ENCODE data around the gene RAD52.

The RAD52 gene

DNA sequence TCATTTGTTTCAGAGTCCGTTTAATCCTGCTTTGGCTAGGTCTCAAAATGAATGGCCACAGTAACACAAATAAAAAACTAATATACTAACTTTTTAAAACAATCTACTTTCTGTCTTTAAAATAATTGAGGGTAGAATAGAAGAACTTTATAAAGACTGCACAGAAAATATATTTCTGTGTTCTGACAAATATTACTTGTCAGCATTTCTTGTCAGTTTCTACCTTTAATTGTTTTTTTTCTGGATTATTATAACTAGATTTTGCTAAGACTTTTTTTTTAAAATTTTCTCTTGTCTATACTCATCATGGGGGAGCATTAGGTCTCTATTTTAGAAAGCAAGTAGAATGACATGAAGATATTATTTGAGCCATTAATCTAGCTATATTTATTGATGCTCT lies 86.2 kb downstream of the RAD52 start:
- no peak for DNase-seq

DNA sequence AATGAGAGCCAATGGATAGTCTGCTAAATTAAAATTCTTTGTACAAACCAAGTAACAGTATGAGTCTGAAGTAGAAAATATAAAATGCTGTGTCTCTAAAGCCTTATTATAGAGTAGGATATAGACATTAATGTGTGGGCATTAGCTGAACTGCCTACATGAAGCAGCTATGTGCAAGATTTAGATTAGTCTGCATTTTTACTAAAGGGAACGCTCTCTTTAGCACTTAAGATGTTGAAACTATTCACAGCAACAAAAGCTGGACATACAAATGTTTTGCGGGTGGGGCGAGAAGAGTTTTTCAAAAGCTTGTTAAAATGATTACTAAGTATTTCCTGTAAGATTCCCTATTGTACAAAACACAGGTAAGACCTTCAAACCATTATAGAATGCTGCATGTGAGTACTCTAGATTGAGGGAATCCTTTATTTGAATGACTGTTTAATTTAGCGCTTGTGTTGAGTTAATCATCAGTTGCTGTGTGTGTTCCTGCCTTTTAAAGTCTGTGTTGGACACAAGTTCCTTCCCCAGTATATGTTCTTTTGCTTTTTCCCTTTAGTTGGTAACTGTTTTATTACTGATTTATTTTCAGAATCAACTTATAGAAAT lies 87.1 kb downstream of the RAD52 start:
- DNase-seq: no peak

All from SIG-M5 (cell line).